Superior temporal gyrus (tissue), 1 donor: Measurements from ENCODE around the gene FMNL1.

Experiments
- DNase-seq: peaks from one replicate; pipeline ENCODE4 v3.0.0-alpha.2; 2016; ENCODE audit errors: extremely low spot score

FMNL1 gene

GRCh38 chr17:45222289-45222995 is 757 bp downstream of the FMNL1 start:
- DNase-seq, result no peak

GRCh38 chr17:45222996-45223538 is 1.4 kb downstream of the FMNL1 start:
- DNase-seq, result no peak

- no peak for DNase-seq
Measured at GRCh38 chr17:45223539-45224528, 2.1 kb downstream of the FMNL1 start.

GRCh38 chr17:45224671-45225050 is 3.0 kb downstream of the FMNL1 start:
- DNase-seq, result no peak

GRCh38 chr17:45225051-45225700 is 3.5 kb downstream of the FMNL1 start:
- no peak for DNase-seq

GRCh38 chr17:45225964-45226530 is 4.4 kb downstream of the FMNL1 start:
- DNase-seq, result no peak

GRCh38 chr17:45226576-45226975 is 4.9 kb downstream of the FMNL1 start:
- DNase-seq, result no peak

- DNase-seq, result no peak
Measured at GRCh38 chr17:45227101-45227925, 5.6 kb downstream of the FMNL1 start.

- DNase-seq, result no peak
Measured at GRCh38 chr17:45227926-45228762, 6.5 kb downstream of the FMNL1 start.

GRCh38 chr17:45228763-45229539 is 7.3 kb downstream of the FMNL1 start:
- no peak for DNase-seq

GRCh38 chr17:45229681-45230409 is 8.2 kb downstream of the FMNL1 start:
- no peak for DNase-seq

GRCh38 chr17:45230410-45230786 is 8.7 kb downstream of the FMNL1 start:
- DNase-seq, result no peak

GRCh38 chr17:45230787-45231480 is 9.2 kb downstream of the FMNL1 start:
- DNase-seq, result no peak

GRCh38 chr17:45231481-45232116 is 9.9 kb downstream of the FMNL1 start:
- no peak for DNase-seq

GRCh38 chr17:45232514-45233422 is 11.1 kb downstream of the FMNL1 start:
- DNase-seq, result no peak

- DNase-seq, result no peak
Measured at GRCh38 chr17:45233423-45233924, 11.8 kb downstream of the FMNL1 start.
